Measurements from ENCODE around the gene ZNF609.
A peak's percentile ranks its signal among the peaks of the same experiment; 100 is the strongest.

Gene ZNF609

GRCh38 chr15:64651601-64652191 is 191.3 kb downstream of the ZNF609 start:
- no peak for DNase-seq (ENCODE audit: low read depth)
- no peak overlapping the region for H3K4me3 ChIP-seq (ENCODE audit: control insufficient read depth, low read depth, low read length)
- no peak for TF ChIP-seq CTCF (conservative IDR thresholded peaks at IDR 0.05; ENCODE audit: control insufficient read depth, insufficient read depth, low read depth, low read length)

DNA sequence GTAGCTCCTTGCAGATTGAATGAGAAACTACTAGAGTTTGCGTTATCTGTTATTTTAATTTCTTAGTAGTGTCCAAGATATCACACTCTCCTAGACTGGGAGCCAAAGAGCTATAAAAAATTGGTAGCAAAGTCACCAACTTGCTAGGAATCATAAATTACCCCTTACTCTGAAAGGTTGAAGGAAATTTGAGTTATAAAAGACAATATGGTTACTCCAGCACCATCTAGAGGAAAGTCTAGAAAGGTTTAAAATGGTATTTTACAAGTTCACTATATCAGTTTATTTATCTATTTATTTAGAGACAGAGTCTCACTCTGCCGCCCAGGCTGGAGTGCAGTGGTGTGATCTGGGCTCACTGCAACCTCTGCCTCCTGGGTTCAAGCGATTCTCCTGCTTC is 193.4 kb downstream of the ZNF609 start:
- DNase-seq (ENCODE audit: low read depth), result peak; percentile 46
- TF ChIP-seq CTCF (conservative IDR thresholded peaks at IDR 0.05; ENCODE audit: control insufficient read depth, insufficient read depth, low read depth, low read length), result peak; percentile 37
- no peak overlapping the region for H3K4me3 ChIP-seq (ENCODE audit: control insufficient read depth, low read depth, low read length)

DNA sequence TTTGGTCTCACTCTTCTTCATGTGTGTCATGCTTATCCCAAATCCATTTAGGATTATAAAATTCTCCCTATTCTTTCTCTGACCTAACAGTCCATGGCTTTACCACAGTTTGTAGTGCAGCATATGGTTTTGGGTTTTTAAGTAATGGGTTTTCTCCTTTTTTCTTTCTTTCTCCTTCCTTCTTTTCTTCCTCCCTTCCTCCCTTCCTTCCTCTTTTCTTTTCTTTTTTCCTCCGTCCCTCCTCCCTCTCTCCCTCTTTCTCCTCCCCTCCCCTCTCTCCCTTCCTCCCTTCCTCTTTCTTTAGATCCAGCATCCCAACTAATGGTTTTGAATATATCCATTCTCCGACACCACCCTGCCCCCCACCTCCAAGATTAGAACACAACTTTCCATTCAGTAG is 196.1 kb downstream of the ZNF609 start:
- no peak for DNase-seq (ENCODE audit: low read depth)
- TF ChIP-seq CTCF (conservative IDR thresholded peaks at IDR 0.05; ENCODE audit: control insufficient read depth, insufficient read depth, low read depth, low read length), result no peak

GRCh38 chr15:64665179-64665578 is 204.8 kb downstream of the ZNF609 start:
- DNase-seq (ENCODE audit: low read depth), result no peak
- no peak for TF ChIP-seq CTCF (conservative IDR thresholded peaks at IDR 0.05; ENCODE audit: control insufficient read depth, insufficient read depth, low read depth, low read length)
- no peak overlapping the region for H3K4me3 ChIP-seq (ENCODE audit: control insufficient read depth, low read depth, low read length)

More for the DNA sequence above, 196.1 kb downstream of the ZNF609 start:
- no peak overlapping the region for H3K4me3 ChIP-seq (ENCODE audit: control insufficient read depth, low read depth, low read length)

GRCh38 chr15:64667736-64668161 is 207.4 kb downstream of the ZNF609 start:
- DNase-seq (ENCODE audit: low read depth), result peak; percentile 33
- H3K4me3 ChIP-seq (ENCODE audit: control insufficient read depth, low read depth, low read length), result no peak overlapping the region
- TF ChIP-seq CTCF (conservative IDR thresholded peaks at IDR 0.05; ENCODE audit: control insufficient read depth, insufficient read depth, low read depth, low read length), result no peak

DNA sequence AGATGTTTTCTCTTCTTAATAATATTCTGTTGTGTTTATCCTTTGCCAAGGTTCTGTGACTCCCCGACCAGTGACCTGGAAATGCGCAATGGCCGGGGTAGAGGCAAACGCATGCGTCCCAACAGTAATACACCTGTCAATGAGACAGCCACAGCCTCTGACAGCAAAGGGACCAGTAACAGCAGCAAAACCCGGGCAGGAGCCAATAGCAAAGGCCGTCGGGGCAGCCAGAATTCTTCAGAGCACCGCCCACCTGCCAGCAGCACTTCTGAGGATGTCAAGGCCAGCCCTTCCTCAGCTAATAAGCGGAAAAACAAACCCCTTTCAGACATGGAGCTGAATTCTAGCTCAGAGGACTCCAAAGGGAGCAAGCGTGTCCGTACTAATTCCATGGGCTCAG is 213.5 kb downstream of the ZNF609 start:
- TF ChIP-seq CTCF (conservative IDR thresholded peaks at IDR 0.05; ENCODE audit: control insufficient read depth, insufficient read depth, low read depth, low read length), result no peak
- no peak overlapping the region for H3K4me3 ChIP-seq (ENCODE audit: control insufficient read depth, low read depth, low read length)
- no peak for DNase-seq (ENCODE audit: low read depth)

Measured in fibroblast of mammary gland (primary cell).